Body of pancreas (tissue), 4 donors: Measurements from ENCODE around the gene LENG9.

Source experiments
- CTCF ChIP-seq, 7 experiments: fragments of 450-650 bp in 4 of 7; fragments of 200-600 bp in 3 of 7; sonication (generic) in 3 of 7; IDR thresholded peaks; one replicate each; pipeline ENCODE4 v1.5.1; 2016 to 2019; ENCODE audit warnings: antibody characterized with exemption in 7 of 7
- POLR2A ChIP-seq, 3 donors: fragments of 450-650 bp; IDR thresholded peaks; one replicate each; pipeline ENCODE4 v1.6.1; 2016; ENCODE audit warnings: antibody characterized with exemption in 3 of 3, mild to moderate bottlenecking in 2 of 3

GRCh38 chr19:54507824-54508223 is 44.2 kb upstream of the LENG9 start:
- TF ChIP-seq CTCF (IDR thresholded peaks at IDR 0.05) (no peak), POLR2A (IDR thresholded peaks at IDR 0.05) (no peak)
